Fibroblast of skin of left biceps (primary cell): ENCODE measurements around the gene ANO6.
A peak's percentile ranks its signal among the peaks of the same experiment; 100 is the strongest.
"Not testable (repeated sequence)": the region's sequence is repeated elsewhere in the genome, so short reads cannot be mapped to it uniquely, and the experiment has no call there.

ENCODE experiments used
- DNase-seq, 2 experiments: peaks; one replicate each; pipeline ENCODE4 v3.0.0-alpha.2; 2013; ENCODE audit warnings: low read depth in 2 of 2

The ANO6 gene

DNA sequence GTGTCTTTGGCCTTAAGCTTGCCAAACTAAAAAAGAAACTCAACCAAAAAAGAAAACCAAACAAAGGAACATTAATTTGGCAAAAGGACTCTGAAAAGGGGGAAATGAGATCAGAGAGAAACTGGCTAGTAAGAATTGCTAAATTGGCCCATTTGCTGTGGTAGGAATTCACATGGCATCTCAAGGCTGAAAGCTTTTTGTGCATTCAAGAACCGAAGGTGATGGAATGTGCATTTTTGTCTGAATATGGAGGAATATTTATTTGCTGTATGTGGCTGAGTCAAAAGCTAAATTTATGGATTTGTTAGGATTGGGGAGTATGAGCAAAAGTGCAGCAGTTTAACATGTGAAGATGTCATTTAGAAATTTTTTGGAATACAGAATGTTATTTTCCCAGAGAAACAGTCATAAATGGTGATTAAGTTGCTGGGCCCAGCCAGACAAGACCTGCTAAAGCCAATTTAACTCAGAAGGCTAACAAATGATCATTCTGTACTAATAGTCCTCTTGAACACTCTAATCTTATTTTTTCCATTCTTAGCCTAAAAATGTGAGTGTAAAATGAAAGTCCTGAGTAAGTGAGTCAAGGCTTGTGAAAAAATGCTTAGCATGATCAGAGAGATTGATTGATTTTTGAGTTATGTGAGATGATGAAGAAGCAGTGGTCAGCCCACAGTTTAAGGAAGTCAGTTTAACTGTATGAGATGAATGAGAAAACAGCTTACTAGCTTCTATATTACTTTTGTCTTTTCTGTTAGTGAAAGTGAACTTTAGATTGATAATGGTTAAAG is 94.1 kb downstream of the ANO6 start:
- DNase-seq: peak; percentile 30 to 36

DNA sequence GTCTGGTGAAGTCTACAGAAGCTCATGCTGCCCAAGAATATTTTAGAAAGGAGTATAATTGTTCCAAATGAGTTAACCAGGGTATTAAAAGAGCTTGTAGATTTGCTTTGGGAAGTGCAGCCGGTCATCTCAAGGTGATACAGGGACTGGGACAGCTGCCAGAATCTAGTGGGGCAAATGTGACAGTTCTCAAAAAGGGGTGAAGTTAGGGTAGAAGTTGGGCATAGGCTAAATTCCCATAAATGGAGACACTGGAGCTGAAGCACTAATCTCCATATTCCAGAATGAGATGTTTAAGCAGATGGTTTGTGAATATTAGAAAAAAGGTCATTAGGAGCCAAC is 94.7 kb downstream of the ANO6 start:
- no peak for DNase-seq

DNA sequence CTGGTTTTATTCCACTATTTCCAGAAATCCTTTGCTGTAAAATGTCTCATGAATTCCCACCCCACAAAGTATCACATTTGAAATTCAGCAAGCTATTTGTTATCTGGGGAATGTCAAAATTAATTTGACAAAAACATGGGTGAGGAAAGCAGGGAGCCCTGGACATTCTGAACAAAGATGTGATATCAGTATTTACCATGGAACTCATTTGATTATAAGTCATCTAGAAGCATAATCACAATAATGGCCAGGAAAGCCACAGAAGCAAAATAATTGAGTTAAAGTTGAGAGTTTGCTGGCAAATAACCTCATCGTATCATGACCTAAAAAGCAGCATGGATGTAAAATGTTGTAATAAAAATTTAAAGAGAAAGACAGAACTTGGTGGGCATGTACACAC is 96.1 kb downstream of the ANO6 start:
- no peak for DNase-seq

DNA sequence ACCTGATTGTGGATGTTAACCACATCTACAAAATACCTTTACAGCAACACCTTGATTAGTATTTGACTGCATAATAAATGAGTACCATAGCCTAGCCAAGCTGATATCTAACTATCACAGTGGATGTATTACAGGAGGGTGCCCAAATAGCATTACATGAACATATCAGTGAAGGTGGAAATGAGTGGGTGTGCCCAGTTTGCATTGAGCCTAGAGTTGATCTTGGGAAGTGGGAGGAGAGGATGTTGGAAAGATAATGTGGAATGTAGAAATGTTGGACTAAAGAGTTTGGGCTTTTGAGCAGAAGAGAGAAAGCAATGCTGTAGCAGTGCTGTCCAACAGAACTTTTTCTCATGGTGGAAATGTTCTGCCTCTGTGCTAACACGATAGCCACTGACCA is 98.9 kb downstream of the ANO6 start:
- no peak for DNase-seq

DNA sequence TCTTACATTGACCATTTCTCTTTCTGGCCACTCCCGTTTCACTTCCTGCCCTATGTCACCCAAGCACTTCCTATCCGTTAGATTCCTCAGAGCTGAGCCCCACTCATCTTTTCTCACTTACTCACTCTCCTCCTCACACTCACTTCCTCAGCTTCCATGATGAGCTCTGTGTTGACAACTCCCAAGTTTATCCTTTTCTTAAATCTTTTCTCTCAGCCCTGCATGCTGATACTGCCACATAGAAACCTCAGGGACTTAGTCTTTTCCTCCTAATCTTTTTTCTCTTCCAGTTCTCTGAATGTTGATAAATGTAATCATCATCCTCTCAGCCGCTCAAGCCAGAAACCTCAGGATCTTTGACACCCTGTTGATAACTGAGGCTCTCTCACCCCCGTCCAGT is 99.6 kb downstream of the ANO6 start:
- no peak for DNase-seq

DNA sequence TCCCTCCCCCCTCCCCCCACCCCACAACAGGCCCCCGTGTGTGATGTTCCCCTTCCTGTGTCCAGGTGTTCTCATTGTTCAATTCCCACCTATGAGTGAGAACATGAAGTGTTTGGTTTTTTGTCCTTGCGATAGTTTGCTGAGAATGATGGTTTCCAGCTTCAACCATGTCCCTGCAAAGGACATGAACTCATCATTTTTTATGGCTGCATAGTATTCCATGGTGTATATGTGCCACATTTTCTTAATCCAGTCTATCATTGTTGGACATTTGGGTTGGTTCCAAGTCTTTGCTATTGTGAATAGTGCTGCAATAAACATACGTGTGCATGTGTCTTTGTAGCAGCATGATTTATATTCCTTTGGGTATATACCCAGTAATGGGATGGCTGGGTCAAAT is 101.4 kb downstream of the ANO6 start:
- not testable (repeated sequence) for DNase-seq

DNA sequence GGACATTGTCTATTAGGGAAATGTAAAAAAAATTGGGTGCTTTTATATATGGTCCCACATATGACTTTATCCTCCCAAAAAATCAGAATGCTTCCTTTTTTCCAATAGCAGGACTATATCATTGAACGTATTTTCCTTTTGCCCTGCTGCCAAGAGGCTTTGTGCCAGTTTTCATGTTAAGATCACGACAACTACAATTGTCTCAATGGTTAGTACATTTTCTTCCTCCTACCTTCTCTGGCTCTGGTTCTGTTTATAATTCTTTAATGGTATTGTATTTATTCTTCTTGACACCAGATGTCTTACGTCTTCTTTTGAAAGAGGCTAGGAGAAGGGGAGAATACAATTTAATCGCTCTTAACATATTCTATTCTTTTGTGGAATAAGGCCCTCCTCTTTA is 106.9 kb downstream of the ANO6 start:
- DNase-seq: no peak

DNA sequence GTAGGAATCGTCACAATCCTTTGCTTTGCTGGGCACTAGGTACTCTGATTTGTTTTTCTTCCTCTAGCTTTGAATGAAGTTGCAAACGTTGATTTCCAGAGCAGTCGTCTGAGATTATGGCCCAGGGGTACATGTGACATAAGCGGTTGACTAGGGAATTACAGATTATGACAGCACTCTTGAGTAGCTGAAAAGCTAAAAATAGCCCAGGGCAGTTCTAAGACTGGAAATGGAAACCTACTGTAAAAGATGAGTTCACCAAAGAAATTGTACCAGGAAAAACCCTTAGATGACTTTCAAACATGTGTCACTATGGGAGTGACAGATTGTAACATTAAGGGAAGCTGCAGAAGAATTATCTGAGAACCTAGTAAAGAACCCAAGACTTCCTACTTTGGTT is 108.5 kb downstream of the ANO6 start:
- no peak for DNase-seq

DNA sequence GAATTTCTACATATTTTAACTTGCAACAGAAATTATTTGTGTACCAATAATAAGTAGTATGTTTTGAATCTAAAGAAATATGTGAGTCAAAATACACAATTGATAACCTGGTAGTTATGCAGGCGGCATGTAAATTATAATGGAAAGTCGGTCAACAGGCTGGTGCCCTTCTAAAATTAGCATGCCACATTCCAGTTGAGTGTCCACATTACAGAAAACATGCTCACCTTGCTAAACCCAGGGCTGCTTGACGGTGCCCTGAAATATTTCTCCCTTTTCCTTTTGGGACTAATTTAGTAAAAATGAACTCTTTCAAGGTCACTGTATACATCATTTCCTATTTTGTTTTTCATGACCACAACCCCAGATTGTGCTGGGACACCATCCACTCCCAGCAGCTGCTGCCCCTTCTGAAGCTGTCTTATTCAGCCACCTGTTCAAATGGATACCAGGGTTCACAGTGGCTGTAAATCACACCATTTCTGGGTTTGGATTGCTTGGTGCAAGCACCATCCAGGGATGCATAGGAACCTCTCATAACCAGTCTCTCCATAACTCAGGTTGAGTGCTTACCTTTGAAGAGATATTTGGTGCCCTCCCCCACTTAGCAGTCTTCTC is 110.6 kb downstream of the ANO6 start:
- DNase-seq: no peak

DNA sequence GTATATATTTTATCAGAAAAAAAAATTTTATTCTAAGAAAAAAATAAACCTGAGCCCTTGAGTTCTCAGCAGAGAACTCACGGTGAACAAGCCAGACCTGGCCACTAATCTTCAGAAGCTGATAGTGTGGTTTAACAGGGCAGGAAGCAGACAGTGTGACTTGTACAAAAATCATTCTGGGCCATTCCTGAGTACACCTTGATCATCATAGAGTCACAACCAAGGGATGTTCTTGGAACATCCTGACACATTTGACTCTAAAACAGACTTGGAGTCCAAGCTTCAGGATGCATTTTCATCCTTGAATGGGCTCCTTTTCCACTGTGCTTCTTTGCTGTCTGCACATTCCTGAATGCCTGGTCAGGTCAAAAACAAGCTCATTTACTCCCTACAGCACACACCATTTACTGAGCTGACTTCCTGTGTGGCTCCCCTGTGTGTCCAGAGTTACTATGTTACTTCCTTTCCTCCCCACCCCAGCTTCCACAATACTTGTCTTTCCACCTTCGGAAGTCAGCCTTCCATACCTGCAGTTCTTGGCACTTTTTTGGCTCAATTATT is 112.0 kb downstream of the ANO6 start:
- DNase-seq: no peak

DNA sequence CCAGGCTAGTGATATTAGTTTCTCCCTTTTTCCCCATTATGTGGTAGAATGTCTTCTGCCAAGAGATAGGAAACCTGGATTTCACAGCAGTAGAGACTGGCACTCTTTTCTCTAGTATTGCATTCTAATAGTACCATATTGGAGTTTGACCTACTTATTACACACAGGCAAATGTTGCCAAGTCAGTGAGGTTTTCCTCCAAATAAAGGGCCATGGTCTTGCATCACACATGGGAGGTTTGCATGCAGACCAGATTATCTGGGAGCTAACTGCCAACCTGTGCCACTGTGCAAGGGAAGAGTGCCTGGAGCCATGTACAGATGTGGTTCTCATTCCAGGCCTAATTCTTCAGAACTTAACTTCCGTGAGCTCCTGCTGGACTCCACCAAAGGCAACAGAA is 113.3 kb downstream of the ANO6 start:
- DNase-seq: no peak

DNA sequence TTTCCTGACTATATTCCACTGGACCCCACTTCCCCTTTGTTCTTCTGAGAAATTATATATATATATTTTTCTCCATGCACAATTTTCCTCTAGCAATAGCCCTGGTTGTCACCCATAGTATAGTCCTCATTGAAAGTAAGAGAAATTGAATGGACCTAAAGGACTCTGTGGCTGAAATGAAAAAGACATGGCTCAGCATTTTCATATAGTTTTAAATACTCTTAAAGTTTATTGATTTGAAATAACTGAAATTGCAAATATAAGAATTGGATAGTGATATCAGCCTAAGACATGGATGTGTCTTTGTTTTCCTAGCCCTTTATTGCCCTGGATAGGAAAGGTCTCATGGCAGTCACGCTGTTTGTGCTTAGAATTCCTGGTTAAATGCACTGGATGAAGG is 113.8 kb downstream of the ANO6 start:
- no peak for DNase-seq

DNA sequence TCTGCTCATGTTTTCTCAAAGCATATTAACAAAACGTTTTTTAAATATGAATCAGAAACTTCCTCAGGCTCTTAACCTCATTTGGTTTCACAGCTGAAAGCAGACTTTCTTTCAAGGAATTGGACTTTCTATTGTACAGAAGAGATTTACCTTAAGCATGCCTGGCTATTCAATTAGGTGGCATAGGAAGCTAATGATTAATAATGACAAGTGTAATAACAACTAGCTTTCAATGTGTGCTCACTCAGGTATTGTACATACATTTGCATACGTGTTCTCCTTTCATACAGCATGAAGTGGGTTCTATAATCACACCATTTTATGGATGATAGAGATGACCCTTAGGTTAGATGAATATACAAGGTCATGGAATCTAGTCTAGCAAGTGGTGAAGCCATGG is 115.7 kb downstream of the ANO6 start:
- no peak for DNase-seq

DNA sequence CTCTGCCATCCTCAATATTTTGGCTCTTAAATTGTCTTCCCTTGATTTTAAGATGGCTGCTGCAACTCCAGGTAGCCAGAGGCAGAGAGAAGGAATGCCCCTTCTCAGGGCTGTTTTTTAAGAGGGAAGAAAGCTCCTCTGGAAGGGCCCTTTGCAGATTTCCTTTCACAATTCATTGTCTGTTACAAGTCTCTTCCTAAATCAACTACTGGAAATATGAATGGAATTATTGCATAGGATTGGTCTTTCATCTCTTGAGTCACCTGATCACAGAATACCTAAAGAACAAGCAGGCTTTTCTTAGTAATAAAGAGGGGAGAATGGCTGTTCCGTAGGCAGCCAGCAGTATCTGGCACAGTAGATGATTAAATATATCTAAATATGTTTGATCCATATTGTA is 118.5 kb downstream of the ANO6 start:
- DNase-seq: no peak

DNA sequence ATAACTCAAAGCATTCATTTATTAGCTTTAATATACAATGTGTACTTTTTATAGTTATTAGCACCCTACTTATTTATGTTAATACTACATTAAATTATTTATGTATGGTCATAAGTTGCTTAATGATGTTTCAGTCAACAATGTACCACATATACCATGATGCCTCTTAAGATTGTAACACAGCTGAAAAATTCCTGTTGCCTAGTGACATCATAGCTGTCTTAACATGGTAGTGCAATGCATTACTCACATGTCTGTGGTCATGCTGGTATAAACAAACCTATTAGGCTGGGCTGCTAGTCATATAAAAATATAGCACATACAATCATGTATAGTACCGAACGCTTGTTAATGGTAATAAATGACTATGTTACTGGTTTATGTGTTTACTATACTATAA is 120.4 kb downstream of the ANO6 start:
- peak; percentile 79 to 82 for DNase-seq

DNA sequence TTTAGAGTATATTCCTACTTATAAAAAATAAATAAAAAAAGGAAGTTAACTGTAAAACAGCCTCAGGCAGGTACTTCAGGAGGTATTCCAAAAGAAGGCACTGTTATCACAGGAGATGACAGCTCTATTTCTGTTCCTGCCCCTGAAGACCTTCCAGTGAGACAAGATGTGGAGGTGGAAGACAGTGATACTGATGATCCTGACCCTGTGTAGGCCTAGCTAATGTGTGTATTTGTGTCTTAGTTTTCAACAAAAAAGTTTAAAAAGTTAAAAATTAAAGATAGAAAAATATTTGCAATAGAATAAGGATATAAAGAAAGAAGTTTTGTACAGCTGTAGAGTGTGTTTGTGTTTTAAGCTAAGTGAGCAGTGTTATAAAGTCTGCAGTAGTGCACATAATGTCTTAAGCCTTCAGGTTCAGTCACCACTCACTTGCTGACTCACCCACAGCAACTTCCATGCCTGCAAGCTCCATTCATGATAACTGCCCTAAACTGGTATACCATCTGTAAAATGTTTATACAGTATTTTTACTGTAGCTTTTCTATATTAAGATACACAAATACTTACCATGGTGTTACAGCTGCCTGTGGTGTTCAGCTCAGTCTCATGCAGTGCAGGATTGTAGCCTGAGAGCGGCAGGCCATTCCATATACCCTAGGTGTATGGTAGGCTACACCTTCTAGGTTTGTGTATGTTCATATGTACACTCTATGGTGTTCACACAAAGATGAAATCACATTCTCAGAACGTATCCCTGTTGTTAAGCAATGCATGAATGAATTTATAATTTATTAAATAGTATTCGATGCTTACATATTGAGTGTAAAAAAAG is 121.1 kb downstream of the ANO6 start:
- DNase-seq: peak; percentile 41 to 44

DNA sequence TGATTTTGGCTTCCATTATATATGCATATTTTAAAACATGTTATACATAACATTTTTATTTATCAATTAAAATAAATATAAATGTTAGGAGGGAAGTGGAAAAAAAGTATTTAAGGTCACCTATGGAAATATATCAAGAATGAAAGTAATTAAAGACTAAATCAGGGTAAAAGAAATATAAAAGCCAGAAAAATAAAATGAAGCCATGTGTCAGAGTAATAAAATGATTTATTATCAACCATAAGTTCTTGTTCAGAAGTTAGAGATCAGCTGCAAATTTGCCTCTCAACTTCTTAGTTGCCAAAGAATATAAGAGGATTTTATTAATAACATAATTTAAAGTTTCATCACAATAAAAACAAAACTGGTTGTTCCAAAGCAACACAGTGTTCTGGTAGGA is 121.9 kb downstream of the ANO6 start:
- DNase-seq: no peak

DNA sequence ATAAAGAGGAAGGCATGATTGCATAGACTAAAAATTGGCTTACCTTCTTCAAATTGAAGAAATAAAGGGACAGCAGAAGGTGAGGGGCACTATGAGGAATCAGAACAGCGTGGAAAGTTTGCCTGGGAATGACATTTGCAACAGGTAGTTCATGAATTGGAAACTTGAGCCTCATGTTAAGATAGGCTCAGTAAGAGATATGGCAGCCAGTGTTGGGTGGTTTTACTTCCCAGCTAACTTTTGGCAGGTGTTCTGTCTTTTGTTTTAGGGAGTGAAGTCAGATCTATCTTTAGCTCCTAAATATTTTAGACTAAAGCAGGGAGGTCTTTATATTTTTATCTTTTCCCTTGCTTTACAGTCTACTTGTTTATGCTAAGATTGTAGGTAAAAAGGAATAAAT is 122.4 kb downstream of the ANO6 start:
- DNase-seq: no peak

DNA sequence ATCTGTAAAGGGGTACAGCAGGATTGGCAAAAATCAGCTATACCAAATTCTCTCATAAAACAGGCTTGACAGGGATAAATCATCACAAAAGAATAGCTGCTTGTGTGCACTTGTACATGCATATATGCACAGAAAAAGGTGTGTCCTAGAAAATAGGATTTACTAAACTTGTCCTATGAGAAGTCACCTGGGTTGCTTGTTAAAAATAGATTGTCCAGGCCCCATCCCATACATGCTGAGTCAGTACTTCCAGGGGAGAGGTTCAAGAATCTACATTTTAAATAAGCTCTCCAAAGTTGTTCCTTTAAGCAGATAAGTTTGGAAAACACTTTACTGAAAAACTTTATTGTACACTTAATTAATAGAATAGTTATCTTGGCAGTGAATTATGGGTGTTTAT is 123.1 kb downstream of the ANO6 start:
- no peak for DNase-seq

DNA sequence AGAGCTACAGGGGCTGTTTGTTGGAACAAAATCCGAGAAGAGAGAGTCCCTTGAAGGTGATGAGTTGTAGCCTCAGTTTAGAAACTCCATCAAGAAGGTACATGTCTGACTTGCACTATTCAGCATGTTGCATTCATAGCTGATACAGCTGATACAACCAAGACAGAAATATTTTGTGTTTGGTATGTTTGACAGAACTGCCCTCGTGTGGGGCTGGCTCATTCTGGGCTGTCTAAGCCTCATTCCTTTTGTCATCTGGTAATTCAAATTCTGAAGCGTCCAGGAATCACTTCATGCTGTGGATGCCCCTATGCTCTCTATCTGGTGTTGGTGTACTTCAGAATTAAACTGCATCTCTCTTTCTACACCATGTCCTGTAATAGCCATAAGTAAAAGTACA is 126.3 kb downstream of the ANO6 start:
- no peak for DNase-seq

DNA sequence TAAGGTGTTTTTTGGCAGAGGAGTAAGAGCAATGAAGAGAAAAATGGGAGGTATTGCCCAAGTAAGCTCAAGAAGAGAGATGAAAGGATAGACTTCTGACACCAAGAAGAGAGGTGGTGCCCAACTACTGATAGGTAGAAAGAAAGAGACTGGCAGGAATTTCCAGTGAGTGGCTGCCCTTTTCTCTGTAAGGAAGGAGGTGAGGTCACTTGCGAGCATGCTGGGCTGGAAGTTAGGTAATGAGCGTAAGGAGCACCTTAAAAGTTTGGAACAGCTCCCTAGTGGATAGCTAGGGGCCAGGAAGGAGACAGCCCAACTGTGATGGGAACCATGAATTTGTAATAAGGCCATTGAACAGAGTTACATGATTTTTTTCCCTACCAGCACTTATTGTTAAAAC is 127.0 kb downstream of the ANO6 start:
- no peak for DNase-seq

DNA sequence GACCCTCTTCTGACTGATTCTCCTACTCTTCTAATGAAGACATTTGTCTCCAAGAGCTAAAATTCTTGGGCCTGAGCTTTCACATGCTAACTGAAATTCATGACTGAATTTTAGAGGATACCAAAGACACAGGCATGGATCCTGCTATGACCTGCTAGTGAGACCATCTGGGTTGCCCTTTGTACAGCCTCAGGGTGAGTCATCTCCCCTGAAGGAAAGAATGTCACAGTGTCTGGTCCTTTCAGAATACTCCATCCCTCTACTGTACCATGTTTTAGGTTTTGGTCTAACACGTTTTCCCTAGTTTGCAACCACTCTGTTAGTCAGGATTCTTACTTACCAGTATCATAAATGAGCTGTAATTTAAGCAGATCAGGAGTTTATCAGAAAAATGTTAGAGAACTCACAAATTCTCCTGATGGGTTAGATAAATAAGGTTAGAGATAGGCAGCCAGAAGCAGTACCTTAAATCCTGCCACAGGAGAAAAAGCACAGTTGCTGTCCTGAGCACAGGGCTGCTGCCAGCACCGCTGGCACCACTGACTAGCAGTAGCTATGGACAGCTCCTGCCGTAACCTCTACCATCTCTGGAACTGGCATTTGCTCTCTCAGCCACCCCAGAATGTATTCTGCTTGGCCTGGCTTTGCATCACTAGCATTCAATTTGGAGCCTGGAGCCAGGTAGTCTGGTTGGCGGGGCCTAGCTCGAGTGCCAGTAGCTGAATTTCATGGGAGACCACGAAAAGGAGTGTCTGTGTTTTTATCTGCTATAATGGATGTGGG is 127.6 kb downstream of the ANO6 start:
- DNase-seq: no peak
